SK-N-SH treated with all-trans-retinoic acid at 6 μM for 48 hours (cell line): ENCODE data around the gene PRDM15.

Experiments
- ATAC-seq: fragments of 200-7000 bp; cut with Tn5 transposase; 3 replicates; pipeline ENCODE4 v1.9.1; 2020; ENCODE audit warnings: mild to moderate bottlenecking, moderate library complexity
- ARNTL ChIP-seq: fragments of 450-650 bp; formaldehyde crosslinking; IDR thresholded peaks from 2 replicates; pipeline ENCODE4 v1.5.0; 2020; ENCODE audit warnings: low read depth, mild to moderate bottlenecking, moderate library complexity, borderline replicate concordance
- CSDC2 ChIP-seq: fragments of 250-450 bp; sonication (Bioruptor Pico); IDR thresholded peaks from 2 replicates; pipeline ENCODE4 v1.5.0; 2020; ENCODE audit warnings: mild to moderate bottlenecking, moderate library complexity
- ESRRG ChIP-seq: fragments of 250-450 bp; sonication (Bioruptor Pico); IDR thresholded peaks from 2 replicates; pipeline ENCODE4 v1.6.1; 2021; ENCODE audit warnings: mild to moderate bottlenecking
- GLIS3 ChIP-seq: fragments of 250-450 bp; sonication (Bioruptor Pico); IDR thresholded peaks from 2 replicates; pipeline ENCODE4 v1.5.0; 2020; ENCODE audit warnings: mild to moderate bottlenecking, moderate library complexity
- OSR1 ChIP-seq: fragments of 250-450 bp; sonication (Bioruptor Pico); IDR thresholded peaks from 2 replicates; pipeline ENCODE4 v1.8.0; 2022; ENCODE audit warnings: moderate library complexity, mild to moderate bottlenecking, inconsistent platforms
- PPARA ChIP-seq: fragments of 250-450 bp; sonication (Bioruptor Pico); IDR thresholded peaks from 2 replicates; pipeline ENCODE4 v1.5.0; 2020; ENCODE audit warnings: mild to moderate bottlenecking, borderline replicate concordance
- SNAI2 ChIP-seq: fragments of 250-450 bp; sonication (Bioruptor Pico); IDR thresholded peaks from 2 replicates; pipeline ENCODE4 v1.5.0; 2020; ENCODE audit warnings: mild to moderate bottlenecking, moderate library complexity
- TCF4 ChIP-seq: fragments of 250-450 bp; sonication (Bioruptor Pico); IDR thresholded peaks from 2 replicates; pipeline ENCODE4 v1.8.0; 2021; ENCODE audit warnings: mild to moderate bottlenecking, moderate library complexity, borderline replicate concordance
- TOX ChIP-seq: fragments of 250-450 bp; sonication (Bioruptor Pico); IDR thresholded peaks from 2 replicates; pipeline ENCODE4 v1.8.0; 2021; ENCODE audit warnings: mild to moderate bottlenecking, moderate library complexity, borderline replicate concordance
- ZFP30 ChIP-seq: fragments of 450-650 bp; formaldehyde crosslinking; IDR thresholded peaks from 2 replicates; pipeline ENCODE4 v1.5.0; 2022; ENCODE audit warnings: mild to moderate bottlenecking, moderate library complexity
- ZNF565 ChIP-seq: fragments of 450-650 bp; formaldehyde crosslinking; conservative IDR thresholded peaks from 2 replicates; pipeline ENCODE4 v1.5.0; 2020; ENCODE audit warnings: low read depth, mild to moderate bottlenecking, moderate library complexity
- ZNF70 ChIP-seq: fragments of 450-650 bp; formaldehyde crosslinking; IDR thresholded peaks from 2 replicates; pipeline ENCODE4 v1.5.0; 2020; ENCODE audit warnings: mild to moderate bottlenecking, moderate library complexity
- ZNF8 ChIP-seq: fragments of 450-650 bp; formaldehyde crosslinking; IDR thresholded peaks from 2 replicates; pipeline ENCODE4 v1.5.0; 2020; ENCODE audit warnings: mild to moderate bottlenecking, moderate library complexity
- TF ChIP-seq, protein P1 (sequence below): fragments of 250-450 bp; sonication (Bioruptor Pico); IDR thresholded peaks from 2 replicates; pipeline ENCODE4 v1.5.0; 2020; ENCODE audit warnings: mild to moderate bottlenecking, moderate library complexity
- TF ChIP-seq, protein P2 (sequence below): fragments of 250-450 bp; sonication (Bioruptor Pico); IDR thresholded peaks from 2 replicates; pipeline ENCODE4 v1.5.1; 2021; ENCODE audit warnings: mild to moderate bottlenecking, moderate library complexity
- TF ChIP-seq, protein P3 (sequence below): fragments of 250-450 bp; sonication (Bioruptor Pico); IDR thresholded peaks from 2 replicates; pipeline ENCODE4 v1.8.0; 2020; ENCODE audit warnings: mild to moderate bottlenecking, moderate library complexity, borderline replicate concordance
- TF ChIP-seq, protein P4 (sequence below): fragments of 250-450 bp; sonication (Bioruptor Pico); IDR thresholded peaks from 2 replicates; pipeline ENCODE4 v1.5.1; 2020; ENCODE audit warnings: low read depth, mild to moderate bottlenecking, moderate library complexity
- TF ChIP-seq, protein P5 (sequence below): fragments of 250-450 bp; sonication (Bioruptor Pico); IDR thresholded peaks from 2 replicates; pipeline ENCODE4 v1.8.0; 2021; ENCODE audit warnings: low read depth, mild to moderate bottlenecking, moderate library complexity, borderline replicate concordance

Gene PRDM15

DNA sequence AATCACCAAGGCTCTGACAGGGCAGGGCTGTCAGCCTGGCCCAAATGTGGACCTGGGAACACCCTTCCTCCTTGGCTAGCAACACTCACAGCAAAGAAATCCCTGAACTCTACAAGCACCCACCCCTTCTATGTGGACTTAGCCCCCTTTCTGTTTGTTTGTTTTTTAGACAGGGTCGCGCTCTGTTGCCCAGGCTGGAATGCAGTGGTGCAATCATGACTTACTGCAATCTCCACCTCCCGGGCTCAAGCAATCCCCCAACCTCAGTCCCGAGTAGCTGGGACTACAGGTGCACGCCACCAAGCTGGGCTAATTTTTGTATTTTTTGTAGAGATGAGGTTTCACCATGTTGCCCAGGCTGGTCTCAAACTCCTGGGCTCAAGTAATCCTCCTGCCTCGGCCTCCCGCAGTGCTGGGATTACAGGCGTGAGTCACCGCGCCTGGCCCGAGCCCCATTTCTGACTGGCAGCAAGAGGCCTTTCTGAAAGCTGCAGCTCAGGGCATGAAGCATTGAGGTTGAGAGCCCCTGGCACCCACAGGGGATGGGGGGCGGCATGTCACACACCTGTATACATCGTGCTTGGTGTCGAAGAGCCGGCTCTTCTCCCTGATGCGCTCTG is 128.5 kb downstream of the PRDM15 start:
- TF ChIP-seq CSDC2 (no peak), ZNF70 (CRISPR knock-in tag) (no peak), SNAI2 (CRISPR knock-in tag) (no peak), ARNTL (CRISPR knock-in tag) (no peak), ZFP30 (CRISPR knock-in tag) (no peak), ESRRG (CRISPR knock-in tag) (no peak), PPARA (CRISPR knock-in tag) (no peak), TCF4 (no peak), OSR1 (CRISPR knock-in tag) (no peak)
- TF ChIP-seq, protein P1, sequence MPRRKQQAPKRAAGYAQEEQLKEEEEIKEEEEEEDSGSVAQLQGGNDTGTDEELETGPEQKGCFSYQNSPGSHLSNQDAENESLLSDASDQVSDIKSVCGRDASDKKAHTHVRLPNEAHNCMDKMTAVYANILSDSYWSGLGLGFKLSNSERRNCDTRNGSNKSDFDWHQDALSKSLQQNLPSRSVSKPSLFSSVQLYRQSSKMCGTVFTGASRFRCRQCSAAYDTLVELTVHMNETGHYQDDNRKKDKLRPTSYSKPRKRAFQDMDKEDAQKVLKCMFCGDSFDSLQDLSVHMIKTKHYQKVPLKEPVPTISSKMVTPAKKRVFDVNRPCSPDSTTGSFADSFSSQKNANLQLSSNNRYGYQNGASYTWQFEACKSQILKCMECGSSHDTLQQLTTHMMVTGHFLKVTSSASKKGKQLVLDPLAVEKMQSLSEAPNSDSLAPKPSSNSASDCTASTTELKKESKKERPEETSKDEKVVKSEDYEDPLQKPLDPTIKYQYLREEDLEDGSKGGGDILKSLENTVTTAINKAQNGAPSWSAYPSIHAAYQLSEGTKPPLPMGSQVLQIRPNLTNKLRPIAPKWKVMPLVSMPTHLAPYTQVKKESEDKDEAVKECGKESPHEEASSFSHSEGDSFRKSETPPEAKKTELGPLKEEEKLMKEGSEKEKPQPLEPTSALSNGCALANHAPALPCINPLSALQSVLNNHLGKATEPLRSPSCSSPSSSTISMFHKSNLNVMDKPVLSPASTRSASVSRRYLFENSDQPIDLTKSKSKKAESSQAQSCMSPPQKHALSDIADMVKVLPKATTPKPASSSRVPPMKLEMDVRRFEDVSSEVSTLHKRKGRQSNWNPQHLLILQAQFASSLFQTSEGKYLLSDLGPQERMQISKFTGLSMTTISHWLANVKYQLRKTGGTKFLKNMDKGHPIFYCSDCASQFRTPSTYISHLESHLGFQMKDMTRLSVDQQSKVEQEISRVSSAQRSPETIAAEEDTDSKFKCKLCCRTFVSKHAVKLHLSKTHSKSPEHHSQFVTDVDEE (CRISPR knock-in tag), result no peak
- TF ChIP-seq, protein P2, sequence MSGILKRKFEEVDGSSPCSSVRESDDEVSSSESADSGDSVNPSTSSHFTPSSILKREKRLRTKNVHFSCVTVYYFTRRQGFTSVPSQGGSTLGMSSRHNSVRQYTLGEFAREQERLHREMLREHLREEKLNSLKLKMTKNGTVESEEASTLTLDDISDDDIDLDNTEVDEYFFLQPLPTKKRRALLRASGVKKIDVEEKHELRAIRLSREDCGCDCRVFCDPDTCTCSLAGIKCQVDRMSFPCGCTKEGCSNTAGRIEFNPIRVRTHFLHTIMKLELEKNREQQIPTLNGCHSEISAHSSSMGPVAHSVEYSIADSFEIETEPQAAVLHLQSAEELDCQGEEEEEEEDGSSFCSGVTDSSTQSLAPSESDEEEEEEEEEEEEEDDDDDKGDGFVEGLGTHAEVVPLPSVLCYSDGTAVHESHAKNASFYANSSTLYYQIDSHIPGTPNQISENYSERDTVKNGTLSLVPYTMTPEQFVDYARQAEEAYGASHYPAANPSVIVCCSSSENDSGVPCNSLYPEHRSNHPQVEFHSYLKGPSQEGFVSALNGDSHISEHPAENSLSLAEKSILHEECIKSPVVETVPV (CRISPR knock-in tag), result no peak
- TF ChIP-seq, protein P3, sequence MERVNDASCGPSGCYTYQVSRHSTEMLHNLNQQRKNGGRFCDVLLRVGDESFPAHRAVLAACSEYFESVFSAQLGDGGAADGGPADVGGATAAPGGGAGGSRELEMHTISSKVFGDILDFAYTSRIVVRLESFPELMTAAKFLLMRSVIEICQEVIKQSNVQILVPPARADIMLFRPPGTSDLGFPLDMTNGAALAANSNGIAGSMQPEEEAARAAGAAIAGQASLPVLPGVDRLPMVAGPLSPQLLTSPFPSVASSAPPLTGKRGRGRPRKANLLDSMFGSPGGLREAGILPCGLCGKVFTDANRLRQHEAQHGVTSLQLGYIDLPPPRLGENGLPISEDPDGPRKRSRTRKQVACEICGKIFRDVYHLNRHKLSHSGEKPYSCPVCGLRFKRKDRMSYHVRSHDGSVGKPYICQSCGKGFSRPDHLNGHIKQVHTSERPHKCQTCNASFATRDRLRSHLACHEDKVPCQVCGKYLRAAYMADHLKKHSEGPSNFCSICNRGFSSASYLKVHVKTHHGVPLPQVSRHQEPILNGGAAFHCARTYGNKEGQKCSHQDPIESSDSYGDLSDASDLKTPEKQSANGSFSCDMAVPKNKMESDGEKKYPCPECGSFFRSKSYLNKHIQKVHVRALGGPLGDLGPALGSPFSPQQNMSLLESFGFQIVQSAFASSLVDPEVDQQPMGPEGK, result no peak
- TF ChIP-seq, protein P4, sequence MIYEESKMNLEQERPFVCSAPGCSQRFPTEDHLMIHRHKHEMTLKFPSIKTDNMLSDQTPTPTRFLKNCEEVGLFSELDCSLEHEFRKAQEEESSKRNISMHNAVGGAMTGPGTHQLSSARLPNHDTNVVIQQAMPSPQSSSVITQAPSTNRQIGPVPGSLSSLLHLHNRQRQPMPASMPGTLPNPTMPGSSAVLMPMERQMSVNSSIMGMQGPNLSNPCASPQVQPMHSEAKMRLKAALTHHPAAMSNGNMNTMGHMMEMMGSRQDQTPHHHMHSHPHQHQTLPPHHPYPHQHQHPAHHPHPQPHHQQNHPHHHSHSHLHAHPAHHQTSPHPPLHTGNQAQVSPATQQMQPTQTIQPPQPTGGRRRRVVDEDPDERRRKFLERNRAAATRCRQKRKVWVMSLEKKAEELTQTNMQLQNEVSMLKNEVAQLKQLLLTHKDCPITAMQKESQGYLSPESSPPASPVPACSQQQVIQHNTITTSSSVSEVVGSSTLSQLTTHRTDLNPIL (CRISPR knock-in tag), result no peak
- ATAC-seq, result no peak

DNA sequence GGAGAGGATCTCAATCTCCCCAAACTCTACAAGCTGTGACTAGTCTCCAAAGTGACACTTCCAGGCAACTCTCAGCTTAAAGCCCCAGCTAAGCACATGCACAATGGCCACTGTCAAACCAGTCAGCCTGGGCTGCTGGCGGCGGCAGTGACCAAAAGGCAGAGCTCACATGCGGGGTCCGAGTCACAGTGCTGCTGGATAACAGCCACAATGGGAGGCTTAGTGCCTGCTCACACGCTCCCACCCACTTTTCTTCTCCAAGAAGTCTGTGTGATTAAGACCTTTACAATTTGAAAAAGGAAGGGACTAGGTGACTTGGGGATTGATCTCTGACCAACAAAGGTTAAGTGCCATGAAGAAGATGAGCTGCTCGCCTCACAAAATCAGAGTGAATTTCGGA is 129.1 kb downstream of the PRDM15 start:
- no peak for ATAC-seq
- TF ChIP-seq, protein P1 (CRISPR knock-in tag), result no peak
- no peak for TF ChIP-seq ZNF70 (CRISPR knock-in tag)
- TF ChIP-seq ARNTL (CRISPR knock-in tag), result no peak
- TF ChIP-seq ZNF8 (CRISPR knock-in tag), result no peak
- no peak for TF ChIP-seq GLIS3 (CRISPR knock-in tag)
- no peak for TF ChIP-seq TOX (CRISPR knock-in tag)
- TF ChIP-seq PPARA (CRISPR knock-in tag), result no peak
- TF ChIP-seq, protein P2 (CRISPR knock-in tag), result no peak
- TF ChIP-seq SNAI2 (CRISPR knock-in tag), result no peak
- no peak for TF ChIP-seq OSR1 (CRISPR knock-in tag)
- no peak for TF ChIP-seq ESRRG (CRISPR knock-in tag)
- TF ChIP-seq, protein P5, sequence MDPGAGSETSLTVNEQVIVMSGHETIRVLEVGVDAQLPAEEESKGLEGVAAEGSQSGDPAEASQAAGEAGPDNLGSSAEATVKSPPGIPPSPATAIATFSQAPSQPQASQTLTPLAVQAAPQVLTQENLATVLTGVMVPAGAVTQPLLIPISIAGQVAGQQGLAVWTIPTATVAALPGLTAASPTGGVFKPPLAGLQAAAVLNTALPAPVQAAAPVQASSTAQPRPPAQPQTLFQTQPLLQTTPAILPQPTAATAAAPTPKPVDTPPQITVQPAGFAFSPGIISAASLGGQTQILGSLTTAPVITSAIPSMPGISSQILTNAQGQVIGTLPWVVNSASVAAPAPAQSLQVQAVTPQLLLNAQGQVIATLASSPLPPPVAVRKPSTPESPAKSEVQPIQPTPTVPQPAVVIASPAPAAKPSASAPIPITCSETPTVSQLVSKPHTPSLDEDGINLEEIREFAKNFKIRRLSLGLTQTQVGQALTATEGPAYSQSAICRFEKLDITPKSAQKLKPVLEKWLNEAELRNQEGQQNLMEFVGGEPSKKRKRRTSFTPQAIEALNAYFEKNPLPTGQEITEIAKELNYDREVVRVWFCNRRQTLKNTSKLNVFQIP, result no peak
- TF ChIP-seq, protein P4 (CRISPR knock-in tag), result no peak
- TF ChIP-seq ZNF565 (CRISPR knock-in tag), result no peak
